H1 (cell line): Measurements from ENCODE around the gene BBS12.

ENCODE experiments used
- EZH2 ChIP-seq: fragments of 200-600 bp; sonication (generic); IDR thresholded peaks from 2 replicates; pipeline ENCODE4 v1.7.1; 2012; ENCODE audit warnings: low read depth, mild to moderate bottlenecking, moderate library complexity, low read length, inconsistent platforms; ENCODE audit not compliant: severe bottlenecking
- KDM5A ChIP-seq: fragments of 200-600 bp; IDR thresholded peaks from 2 replicates; pipeline ENCODE4 v1.7.1; 2012; ENCODE audit warnings: mild to moderate bottlenecking, low read length, inconsistent platforms, mixed read lengths
- POLR2A ChIP-seq, 2 experiments: IDR thresholded peaks; 1 replicate in 1 of 2; 2 replicates in 1 of 2; pipeline ENCODE4 v1.6.1; 2011; ENCODE audit warnings: low read depth in 2 of 2, low read length in 2 of 2, mild to moderate bottlenecking in 2 of 2; ENCODE audit errors: control extremely low read depth in 1 of 2
- POLR2AphosphoS5 ChIP-seq: IDR thresholded peaks from 2 replicates; pipeline ENCODE4 v1.6.1; 2011; ENCODE audit warnings: low read depth, low read length
- TF ChIP-seq, protein P1 (sequence below), 3 experiments: IDR thresholded peaks; 1 replicate in 2 of 3; 2 replicates in 1 of 3; pipeline versions ENCODE4 v1.5.1 to v1.6.1; 2011; ENCODE audit warnings: low read length in 3 of 3, mild to moderate bottlenecking in 3 of 3, inconsistent platforms in 2 of 3, low read depth in 1 of 3, moderate library complexity in 1 of 3; ENCODE audit not compliant: insufficient read depth in 1 of 3; ENCODE audit errors: control extremely low read depth in 1 of 3

DNA sequence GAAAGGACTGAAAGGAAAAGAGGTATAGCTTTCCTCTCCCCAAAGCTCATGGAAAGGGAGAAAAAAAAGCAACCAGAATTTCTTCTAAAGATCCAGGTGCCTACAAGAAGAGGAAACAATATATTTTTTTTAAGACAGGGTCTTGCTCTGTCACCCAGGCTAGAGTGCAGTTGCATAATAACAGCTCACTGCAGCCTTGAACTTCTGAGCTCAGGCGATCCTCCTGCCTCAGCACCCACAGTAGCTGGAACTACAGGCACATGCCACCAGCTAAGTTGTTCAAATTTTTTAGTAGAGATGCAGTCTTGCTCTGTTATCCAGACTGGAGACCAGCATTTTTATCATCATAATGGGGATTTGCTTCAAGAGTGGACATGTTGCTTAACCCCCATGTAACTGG lies 30.5 kb upstream of the BBS12 start:
- TF ChIP-seq EZH2 (no peak), KDM5A (no peak), POLR2A (IDR thresholded peaks at IDR 0.05; ENCODE audit: control extremely low read depth in 1 of 2, low read depth in 2 of 2, low read length in 2 of 2) (no peak), POLR2AphosphoS5 (no peak)
- TF ChIP-seq, protein P1, sequence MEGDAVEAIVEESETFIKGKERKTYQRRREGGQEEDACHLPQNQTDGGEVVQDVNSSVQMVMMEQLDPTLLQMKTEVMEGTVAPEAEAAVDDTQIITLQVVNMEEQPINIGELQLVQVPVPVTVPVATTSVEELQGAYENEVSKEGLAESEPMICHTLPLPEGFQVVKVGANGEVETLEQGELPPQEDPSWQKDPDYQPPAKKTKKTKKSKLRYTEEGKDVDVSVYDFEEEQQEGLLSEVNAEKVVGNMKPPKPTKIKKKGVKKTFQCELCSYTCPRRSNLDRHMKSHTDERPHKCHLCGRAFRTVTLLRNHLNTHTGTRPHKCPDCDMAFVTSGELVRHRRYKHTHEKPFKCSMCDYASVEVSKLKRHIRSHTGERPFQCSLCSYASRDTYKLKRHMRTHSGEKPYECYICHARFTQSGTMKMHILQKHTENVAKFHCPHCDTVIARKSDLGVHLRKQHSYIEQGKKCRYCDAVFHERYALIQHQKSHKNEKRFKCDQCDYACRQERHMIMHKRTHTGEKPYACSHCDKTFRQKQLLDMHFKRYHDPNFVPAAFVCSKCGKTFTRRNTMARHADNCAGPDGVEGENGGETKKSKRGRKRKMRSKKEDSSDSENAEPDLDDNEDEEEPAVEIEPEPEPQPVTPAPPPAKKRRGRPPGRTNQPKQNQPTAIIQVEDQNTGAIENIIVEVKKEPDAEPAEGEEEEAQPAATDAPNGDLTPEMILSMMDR (IDR thresholded peaks at IDR 0.05; ENCODE audit: control extremely low read depth in 1 of 3, insufficient read depth in 1 of 3, low read depth in 1 of 3, low read length in 3 of 3), result no peak
